GM19438 (cell line): ENCODE results near the gene ZNF607.

Experiments
- ATAC-seq: cut with Tn5 transposase; IDR thresholded peaks from one replicate; pipeline ENCODE4 v1.9.1; 2021; ENCODE audit warnings: low read depth; ENCODE audit not compliant: unreplicated experiment

The ZNF607 gene

DNA sequence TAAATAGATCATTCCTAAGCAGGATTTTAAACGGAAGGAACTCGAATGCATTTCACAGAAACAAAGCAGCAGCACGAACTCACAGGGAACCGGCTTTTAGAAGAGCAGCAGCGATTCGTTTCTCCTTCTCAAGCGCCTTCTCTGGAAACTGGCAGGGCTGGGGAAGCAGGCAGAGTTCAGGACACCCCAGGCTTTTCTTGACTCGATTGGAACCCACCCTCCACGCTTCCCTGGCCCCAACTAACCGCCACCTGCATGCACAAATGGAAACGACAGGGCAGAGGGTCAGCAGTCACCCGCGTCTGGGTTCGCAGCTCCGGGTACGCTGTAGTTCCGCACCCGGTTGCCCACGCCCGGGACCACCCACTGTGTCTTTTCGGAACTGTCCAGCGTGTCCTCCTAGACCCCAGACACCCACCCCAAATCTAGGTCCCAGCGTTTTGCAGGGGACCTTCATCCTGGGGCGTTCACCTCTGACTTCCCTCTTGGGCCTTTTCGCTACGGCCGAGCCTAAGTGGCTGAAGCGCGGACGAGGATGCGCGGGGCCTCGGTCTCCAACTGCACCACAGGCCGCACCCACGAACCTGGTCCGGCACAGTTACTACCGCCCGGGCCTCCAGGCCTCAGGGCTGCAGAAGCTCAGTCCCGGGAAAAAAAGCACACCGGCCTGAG, 64.8 kb downstream of the ZNF607 start:
- peak; percentile 43 for ATAC-seq

DNA sequence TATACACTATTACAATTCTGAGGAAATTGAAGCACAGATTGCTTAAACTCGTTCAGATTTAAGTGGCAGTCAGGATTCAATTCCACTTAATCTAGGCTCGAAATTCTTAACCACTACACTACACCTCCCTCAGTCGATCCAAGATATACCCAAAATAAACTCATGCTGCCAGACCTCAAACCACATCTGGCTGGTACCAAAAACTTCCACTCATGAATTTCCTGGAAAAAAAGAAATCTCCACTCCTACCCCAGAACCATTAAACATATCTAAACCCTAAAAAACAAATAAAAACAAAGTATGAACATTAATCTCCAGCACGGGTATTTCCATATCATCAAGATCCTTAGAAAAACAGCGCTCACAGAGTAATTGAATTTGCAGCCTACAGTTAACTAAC, 65.4 kb downstream of the ZNF607 start:
- no peak for ATAC-seq
